Hematopoietic multipotent progenitor cell treated with erythropoietin and hydrocortisone succinate and interleukin-3 and kit ligand, for 6 days (in vitro differentiated cells): ENCODE data around the gene CASP7.
A peak's percentile ranks its signal among the peaks of the same experiment; 100 is the strongest.

ENCODE experiments used
- DNase-seq: peaks from one replicate; pipeline ENCODE4 v3.0.0-alpha.2; 2015

The CASP7 gene

GRCh38 chr10:113666682-113667252 is 12.9 kb upstream of the CASP7 start:
- peak; percentile 23 for DNase-seq

- peak; percentile 60 for DNase-seq
These were observed 739 bp downstream of the CASP7 start for GRCh38 chr10:113680190-113681111.

- no peak for DNase-seq
These were observed 2.1 kb downstream of the CASP7 start for GRCh38 chr10:113681533-113682470.

GRCh38 chr10:113683300-113683699 is 3.6 kb downstream of the CASP7 start:
- DNase-seq, result no peak

- no peak for DNase-seq
These were observed 6.3 kb downstream of the CASP7 start for GRCh38 chr10:113686028-113686427.

GRCh38 chr10:113687037-113687436 is 7.3 kb downstream of the CASP7 start:
- no peak for DNase-seq

GRCh38 chr10:113689057-113689456 is 9.3 kb downstream of the CASP7 start:
- no peak for DNase-seq

- DNase-seq, result no peak
These were observed 9.9 kb downstream of the CASP7 start for GRCh38 chr10:113689574-113689973.

GRCh38 chr10:113690749-113691148 is 11.0 kb downstream of the CASP7 start:
- DNase-seq, result no peak

- DNase-seq, result no peak
These were observed 11.7 kb downstream of the CASP7 start for GRCh38 chr10:113691381-113691780.

GRCh38 chr10:113692271-113692670 is 12.6 kb downstream of the CASP7 start:
- no peak for DNase-seq

GRCh38 chr10:113693348-113693747 is 13.6 kb downstream of the CASP7 start:
- no peak for DNase-seq

- no peak for DNase-seq
These were observed 16.0 kb downstream of the CASP7 start for GRCh38 chr10:113695691-113696090.

- no peak for DNase-seq
These were observed 17.9 kb downstream of the CASP7 start for GRCh38 chr10:113697595-113697994.

- DNase-seq, result peak; percentile 73
These were observed 25.1 kb downstream of the CASP7 start for GRCh38 chr10:113704637-113705343.

GRCh38 chr10:113705344-113705652 is 25.6 kb downstream of the CASP7 start:
- no peak for DNase-seq

GRCh38 chr10:113706623-113707022 is 26.9 kb downstream of the CASP7 start:
- no peak for DNase-seq

- DNase-seq, result no peak
These were observed 28.9 kb downstream of the CASP7 start for GRCh38 chr10:113708640-113709039.

- DNase-seq, result no peak
These were observed 29.6 kb downstream of the CASP7 start for GRCh38 chr10:113709221-113709838.

- no peak for DNase-seq
These were observed 31.4 kb downstream of the CASP7 start for GRCh38 chr10:113711142-113711541.

- no peak for DNase-seq
These were observed 32.3 kb downstream of the CASP7 start for GRCh38 chr10:113712024-113712423.
